HG02981 (cell line): ENCODE results near the gene RGS19.

Experiments
- ATAC-seq: cut with Tn5 transposase; IDR thresholded peaks from one replicate; pipeline ENCODE4 v1.9.1; 2021; ENCODE audit warnings: mild to moderate bottlenecking, moderate library complexity; ENCODE audit not compliant: unreplicated experiment

The RGS19 gene

GRCh38 chr20:64108731-64109681 lies 29.7 kb upstream of the RGS19 start:
- ATAC-seq: no peak

- no peak for ATAC-seq
Observed at GRCh38 chr20:64107736-64108457, 28.6 kb upstream of the RGS19 start.

- no peak for ATAC-seq
Observed at GRCh38 chr20:64106981-64107735, 27.8 kb upstream of the RGS19 start, which contains the start of gene NPBWR2. Gene NPBWR2, minus strand, starts transcription at chr20:64107565. Its CDS starts 734 bp downstream, at chr20:64106831.

GRCh38 chr20:64106435-64106961 lies 27.2 kb upstream of the RGS19 start:
- ATAC-seq: no peak

GRCh38 chr20:64105846-64106434 lies 26.6 kb upstream of the RGS19 start:
- no peak for ATAC-seq

GRCh38 chr20:64104667-64105451 lies 25.5 kb upstream of the RGS19 start:
- ATAC-seq: no peak

GRCh38 chr20:64103871-64104666 lies 24.8 kb upstream of the RGS19 start:
- no peak for ATAC-seq

- no peak for ATAC-seq
Observed at GRCh38 chr20:64102647-64103354, 23.5 kb upstream of the RGS19 start.

GRCh38 chr20:64101731-64102621 lies 22.7 kb upstream of the RGS19 start:
- ATAC-seq: no peak

- no peak for ATAC-seq
Observed at GRCh38 chr20:64100946-64101688, 21.8 kb upstream of the RGS19 start.

GRCh38 chr20:64100566-64100888 lies 21.2 kb upstream of the RGS19 start:
- ATAC-seq: no peak

- no peak for ATAC-seq
Observed at GRCh38 chr20:64099880-64100565, 20.7 kb upstream of the RGS19 start.

GRCh38 chr20:64099086-64099786 lies 19.9 kb upstream of the RGS19 start:
- no peak for ATAC-seq

GRCh38 chr20:64098471-64099013 lies 19.2 kb upstream of the RGS19 start:
- ATAC-seq: no peak

- no peak for ATAC-seq
Observed at GRCh38 chr20:64096535-64096934, 17.2 kb upstream of the RGS19 start.
